Measurements from ENCODE around the gene UQCC2. TPM values are rescaled to one million over a fixed set of nuclear protein-coding genes. Genes with fewer than 3 reads are reported as not detected.

UQCC2 gene
- polyA plus RNA-seq, 1 of the 3 experiments (the other 2 are of a cell fraction) = 59.0 TPM

- TF ChIP-seq ZBTB33 (IDR thresholded peaks at IDR 0.05; ENCODE audit: borderline replicate concordance, low read depth) (no peak), POLR2AphosphoS5 (IDR thresholded peaks at IDR 0.05; ENCODE audit: low read depth, low read length) (no peak), JUND (IDR thresholded peaks at IDR 0.05) (no peak), FOXJ3 (CRISPR knock-in tag; IDR thresholded peaks at IDR 0.05) (no peak), TCF12 (IDR thresholded peaks at IDR 0.05) (no peak), PBX3 (IDR thresholded peaks at IDR 0.05) (no peak), RAD21 (IDR thresholded peaks at IDR 0.05; ENCODE audit: low read length) (no peak), IRF3 (IDR thresholded peaks at IDR 0.05; ENCODE audit: low read depth, low read length) (no peak), TEAD4 (IDR thresholded peaks at IDR 0.05; ENCODE audit: borderline replicate concordance, insufficient read depth) (no peak)
Observed at GRCh38 chr6:33725222-33725621, 13.7 kb upstream of the UQCC2 start (continued).

GRCh38 chr6:33724102-33725023, 12.9 kb upstream of the UQCC2 start:
- Histone ChIP-seq H3K9me2 (no peaks in the 10 kb centered on the region), H3K9ac (no peak overlapping the region), H3K4me3 (ENCODE audit: low read depth in 2 of 2, low read length in 1 of 2) (no peak overlapping the region), H3K79me2 (ENCODE audit: insufficient read depth) (no peaks in the 10 kb centered on the region), H4K20me1 (ENCODE audit: insufficient read depth) (no peaks in the 10 kb centered on the region), H3K27ac (ENCODE audit: low read depth in 2 of 2, low read length in 1 of 2) (no peak overlapping the region), H3K4me1 (ENCODE audit: control insufficient read depth in 1 of 2, insufficient read depth in 2 of 2, low read depth in 1 of 2, low read length in 1 of 2) (no peaks in the 10 kb centered on the region; a peak in 1 of 4 replicates), H3K36me3 (replicated peaks in 1 of 2; ENCODE audit: control insufficient read depth in 1 of 2, insufficient read depth in 2 of 2, low read length in 1 of 2) (no peaks in the 10 kb centered on the region), H3F3A (replicated peaks; ENCODE audit: insufficient read depth) (no peaks in the 10 kb centered on the region), H2AFZ (ENCODE audit: low read depth) (no peak overlapping the region), H3K4me2 (no peak overlapping the region), H3K27me3 (ENCODE audit: insufficient read depth) (peaks cover 75% of the 10 kb centered on the region), H3K9me3 (no peaks in the 10 kb centered on the region)
- POLR2A ChIA-PET = no interaction called here
- DNase-seq = no peak
- WGBS (ENCODE audit: low lambda C conversion rate) = 62% methylated on average over 13 of the region's 13 CpGs
- CTCF ChIA-PET = interaction anchor here (1.0 to 3.4 kb wide), 7 partner anchors 9 to 139 kb away, joined by 3 to 21 read pairs (median 3); partner anchors contain the start of gene UQCC2
- TF ChIP-seq GABPA (IDR thresholded peaks at IDR 0.05; ENCODE audit: low read depth) = no peak
- no peak for TF ChIP-seq FOXJ3 (CRISPR knock-in tag; IDR thresholded peaks at IDR 0.05)
- TF ChIP-seq CTCF (IDR thresholded peaks at IDR 0.05) = no peak
- no peak for TF ChIP-seq MEF2A (IDR thresholded peaks at IDR 0.05; ENCODE audit: borderline replicate concordance, low read depth)
- no peak for TF ChIP-seq REST (IDR thresholded peaks at IDR 0.05; ENCODE audit: low read depth, low read length)
- no peak for TF ChIP-seq USF2 (IDR thresholded peaks at IDR 0.05; ENCODE audit: borderline replicate concordance, low read depth, low read length)
- no peak for TF ChIP-seq EP300 (IDR thresholded peaks at IDR 0.05; ENCODE audit: borderline replicate concordance in 1 of 2, low read depth in 1 of 2, low read length in 1 of 2)
- no peak for TF ChIP-seq SIN3A (IDR thresholded peaks at IDR 0.05; ENCODE audit: borderline replicate concordance, low read depth, low read length)
- TF ChIP-seq RXRA (IDR thresholded peaks at IDR 0.05; ENCODE audit: borderline replicate concordance, low read depth) = no peak
- no peak for TF ChIP-seq SMC3 (IDR thresholded peaks at IDR 0.05; ENCODE audit: low read depth, low read length)
- no peak for TF ChIP-seq GATA2 (CRISPR knock-in tag; IDR thresholded peaks at IDR 0.05)

All from SK-N-SH (cell line).